Activated T-cell treated with anti-CD3 and anti-CD28 coated beads for 48 hours (primary cell): ENCODE measurements around the gene AGBL3.
"Not testable (repeated sequence)": the region's sequence is repeated elsewhere in the genome, so short reads cannot be mapped to it uniquely, and the experiment has no call there.

Experiments used
- DNase-seq: peaks from one replicate; pipeline ENCODE4 v3.0.0-alpha.2; 2020; ENCODE audit warnings: low read depth

Gene AGBL3

GRCh38 chr7:135168489-135169140, 182.3 kb downstream of the AGBL3 start:
- no peak for DNase-seq

GRCh38 chr7:135169141-135169963, 183.0 kb downstream of the AGBL3 start:
- DNase-seq = peak; percentile 67

GRCh38 chr7:135169964-135170273, 183.6 kb downstream of the AGBL3 start:
- DNase-seq = no peak

- peak; percentile 95 for DNase-seq
These were observed 184.1 kb downstream of the AGBL3 start, which contains the start of gene CYREN for GRCh38 chr7:135170274-135170997. CYREN (minus strand) TSS chr7:135170707; CDS start chr7:135168922, 1,785 bp downstream.

- not testable (repeated sequence) for DNase-seq
These were observed 184.7 kb downstream of the AGBL3 start for GRCh38 chr7:135170998-135171481.

GRCh38 chr7:135171581-135172291, 185.4 kb downstream of the AGBL3 start:
- not testable (repeated sequence) for DNase-seq

- DNase-seq = not testable (repeated sequence)
These were observed 187.6 kb downstream of the AGBL3 start for GRCh38 chr7:135173916-135174315.

- no peak for DNase-seq
These were observed 188.6 kb downstream of the AGBL3 start for GRCh38 chr7:135174941-135175340.

- DNase-seq = no peak
These were observed 189.6 kb downstream of the AGBL3 start for GRCh38 chr7:135175931-135176330.

- DNase-seq = no peak
These were observed 190.9 kb downstream of the AGBL3 start for GRCh38 chr7:135177028-135177696.

- DNase-seq = no peak
These were observed 192.1 kb downstream of the AGBL3 start for GRCh38 chr7:135178364-135178763.

GRCh38 chr7:135179321-135179925, 193.1 kb downstream of the AGBL3 start:
- no peak for DNase-seq

GRCh38 chr7:135180122-135180521, 193.8 kb downstream of the AGBL3 start:
- DNase-seq = no peak

GRCh38 chr7:135181261-135181928, 195.1 kb downstream of the AGBL3 start:
- no peak for DNase-seq

- DNase-seq = no peak
These were observed 195.8 kb downstream of the AGBL3 start for GRCh38 chr7:135181929-135182678.

- DNase-seq = no peak
These were observed 197.2 kb downstream of the AGBL3 start for GRCh38 chr7:135183478-135183877.

GRCh38 chr7:135184254-135184841, 198.0 kb downstream of the AGBL3 start:
- no peak for DNase-seq
